Measurements from ENCODE around the gene NCAM1.

The NCAM1 gene

GRCh38 chr11:113173126-113173525, 211.9 kb downstream of the NCAM1 start:
- no peaks in the 10 kb centered on the region for H3K36me3 ChIP-seq (ENCODE audit: low read length)

GRCh38 chr11:113174882-113175281, 213.7 kb downstream of the NCAM1 start:
- Histone ChIP-seq H3K27me3 (ENCODE audit: low read length) (no peaks in the 10 kb centered on the region), H3K27ac (ENCODE audit: low read depth, low read length) (no peak overlapping the region), H3K4me2 (ENCODE audit: low read depth, low read length, poor library complexity, severe bottlenecking) (no peak overlapping the region), H3K9me2 (replicated peaks; ENCODE audit: insufficient read depth, low read length) (no peaks in the 10 kb centered on the region), H3K9me3 (ENCODE audit: insufficient read depth, low read length) (no peaks in the 10 kb centered on the region), H3K4me3 (ENCODE audit: insufficient read depth, low read length, poor library complexity, severe bottlenecking) (no peak overlapping the region), H3K9ac (ENCODE audit: low read length) (no peak overlapping the region), H3F3A (ENCODE audit: insufficient read depth) (no peaks in the 10 kb centered on the region), H3K36me3 (ENCODE audit: low read length) (no peaks in the 10 kb centered on the region), H4K20me1 (ENCODE audit: low read depth, low read length) (no peaks in the 10 kb centered on the region), H2AFZ (ENCODE audit: low read depth, low read length, severe bottlenecking) (no peak overlapping the region), H3K79me2 (ENCODE audit: insufficient read depth, low read length) (no peaks in the 10 kb centered on the region)
- no peak for TF ChIP-seq EZH2phosphoT487 (conservative IDR thresholded peaks at IDR 0.05; ENCODE audit: low read length)
- TF ChIP-seq CTCF (IDR thresholded peaks at IDR 0.05; ENCODE audit: insufficient read depth, low read length, poor library complexity, severe bottlenecking) = no peak

More at GRCh38 chr11:113173126-113173525, 211.9 kb downstream of the NCAM1 start:
- no peaks in the 10 kb centered on the region for H3K9me3 ChIP-seq (ENCODE audit: insufficient read depth, low read length)
- no peaks in the 10 kb centered on the region for H3F3A ChIP-seq (ENCODE audit: insufficient read depth)
- no peaks in the 10 kb centered on the region for H4K20me1 ChIP-seq (ENCODE audit: low read depth, low read length)
- no peak overlapping the region for H3K27ac ChIP-seq (ENCODE audit: low read depth, low read length)
- no peak overlapping the region for H3K4me2 ChIP-seq (ENCODE audit: low read depth, low read length, poor library complexity, severe bottlenecking)
- no peaks in the 10 kb centered on the region for H3K27me3 ChIP-seq (ENCODE audit: low read length)
- H3K79me2 ChIP-seq (ENCODE audit: insufficient read depth, low read length) = no peaks in the 10 kb centered on the region
- H2AFZ ChIP-seq (ENCODE audit: low read depth, low read length, severe bottlenecking) = no peak overlapping the region
- no peaks in the 10 kb centered on the region for H3K9me2 ChIP-seq (replicated peaks; ENCODE audit: insufficient read depth, low read length)
- no peak overlapping the region for H3K4me3 ChIP-seq (ENCODE audit: insufficient read depth, low read length, poor library complexity, severe bottlenecking)
- TF ChIP-seq CTCF (IDR thresholded peaks at IDR 0.05; ENCODE audit: insufficient read depth, low read length, poor library complexity, severe bottlenecking) (no peak), EZH2phosphoT487 (conservative IDR thresholded peaks at IDR 0.05; ENCODE audit: low read length) (no peak)
- H3K9ac ChIP-seq (ENCODE audit: low read length) = no peak overlapping the region

GRCh38 chr11:113176599-113177360, 215.6 kb downstream of the NCAM1 start:
- Histone ChIP-seq H2AFZ (ENCODE audit: low read depth, low read length, severe bottlenecking) (no peak overlapping the region), H3K9ac (ENCODE audit: low read length) (no peak overlapping the region), H3K27ac (ENCODE audit: low read depth, low read length) (no peak overlapping the region), H3K27me3 (ENCODE audit: low read length) (no peaks in the 10 kb centered on the region), H3K36me3 (ENCODE audit: low read length) (no peaks in the 10 kb centered on the region), H3K9me3 (ENCODE audit: insufficient read depth, low read length) (no peaks in the 10 kb centered on the region), H3K4me3 (ENCODE audit: insufficient read depth, low read length, poor library complexity, severe bottlenecking) (no peak overlapping the region), H4K20me1 (ENCODE audit: low read depth, low read length) (no peaks in the 10 kb centered on the region), H3F3A (ENCODE audit: insufficient read depth) (no peaks in the 10 kb centered on the region), H3K4me2 (ENCODE audit: low read depth, low read length, poor library complexity, severe bottlenecking) (no peak overlapping the region), H3K79me2 (ENCODE audit: insufficient read depth, low read length) (no peaks in the 10 kb centered on the region), H3K9me2 (replicated peaks; ENCODE audit: insufficient read depth, low read length) (no peaks in the 10 kb centered on the region)
- TF ChIP-seq EZH2phosphoT487 (conservative IDR thresholded peaks at IDR 0.05; ENCODE audit: low read length) = no peak

- H3K9ac ChIP-seq (ENCODE audit: low read length) = no peak overlapping the region
- no peaks in the 10 kb centered on the region for H3K79me2 ChIP-seq (ENCODE audit: insufficient read depth, low read length)
Observed at GRCh38 chr11:113177671-113178070, 216.5 kb downstream of the NCAM1 start.

More at GRCh38 chr11:113177671-113178070, 216.5 kb downstream of the NCAM1 start:
- Histone ChIP-seq H2AFZ (ENCODE audit: low read depth, low read length, severe bottlenecking) (no peak overlapping the region), H3K27me3 (ENCODE audit: low read length) (no peaks in the 10 kb centered on the region), H3F3A (ENCODE audit: insufficient read depth) (no peaks in the 10 kb centered on the region), H3K4me3 (ENCODE audit: insufficient read depth, low read length, poor library complexity, severe bottlenecking) (no peak overlapping the region), H3K9me2 (replicated peaks; ENCODE audit: insufficient read depth, low read length) (no peaks in the 10 kb centered on the region), H3K4me2 (ENCODE audit: low read depth, low read length, poor library complexity, severe bottlenecking) (no peak overlapping the region), H3K36me3 (ENCODE audit: low read length) (no peaks in the 10 kb centered on the region), H3K27ac (ENCODE audit: low read depth, low read length) (no peak overlapping the region), H4K20me1 (ENCODE audit: low read depth, low read length) (no peaks in the 10 kb centered on the region), H3K9me3 (ENCODE audit: insufficient read depth, low read length) (no peaks in the 10 kb centered on the region)
- TF ChIP-seq EZH2phosphoT487 (conservative IDR thresholded peaks at IDR 0.05; ENCODE audit: low read length) (no peak), CTCF (IDR thresholded peaks at IDR 0.05; ENCODE audit: insufficient read depth, low read length, poor library complexity, severe bottlenecking) (no peak)

Data from SU-DHL-6 (cell line).